GM12874 (cell line): ENCODE results near the gene CLMN.

Experiments used
- CTCF ChIP-seq: IDR thresholded peaks from 2 replicates; pipeline ENCODE4 v1.5.1; 2011; ENCODE audit warnings: low read depth, mild to moderate bottlenecking, control low read depth, low read length, moderate library complexity; ENCODE audit not compliant: insufficient read depth

Gene CLMN

GRCh38 chr14:95217391-95217900 is 102.3 kb downstream of the CLMN start:
- TF ChIP-seq CTCF = no peak

GRCh38 chr14:95216008-95216407 is 103.7 kb downstream of the CLMN start:
- no peak for TF ChIP-seq CTCF

- no peak for TF ChIP-seq CTCF
Observed at GRCh38 chr14:95215094-95215725, 104.5 kb downstream of the CLMN start.

- TF ChIP-seq CTCF = no peak
Observed at GRCh38 chr14:95213774-95214173, 105.9 kb downstream of the CLMN start.

- no peak for TF ChIP-seq CTCF
Observed at GRCh38 chr14:95211721-95212504, 107.8 kb downstream of the CLMN start.

GRCh38 chr14:95210699-95211098 is 109.0 kb downstream of the CLMN start:
- no peak for TF ChIP-seq CTCF

- TF ChIP-seq CTCF = no peak
Observed at GRCh38 chr14:95208598-95208997, 111.1 kb downstream of the CLMN start.
